OCI-LY1 (cell line): Measurements from ENCODE around the gene PCDHB16.

Source experiments
- CTCF ChIP-seq: fragments of 200-600 bp; sonication (generic), shearing (Covaris generic); IDR thresholded peaks from 2 replicates; pipeline ENCODE4 v1.5.1; 2017; ENCODE audit warnings: mild to moderate bottlenecking, antibody characterized with exemption, low read length, moderate library complexity, mixed read lengths
- EZH2 ChIP-seq: fragments of 200-600 bp; sonication (generic), shearing (Covaris generic); IDR thresholded peaks from 2 replicates; pipeline ENCODE4 v1.8.0; 2017; ENCODE audit warnings: borderline replicate concordance, mixed run types, mild to moderate bottlenecking, antibody characterized with exemption, low read length, moderate library complexity, mixed read lengths

- peak; percentile 92 for TF ChIP-seq CTCF
- TF ChIP-seq EZH2 = no peak
Measured at GRCh38 chr5:141186897-141187512, 4.8 kb downstream of the PCDHB16 start, which contains the start of gene PCDHB9.
